Measurements from ENCODE around the gene ADAM19.

The ADAM19 gene

GRCh38 chr5:157506066-157506590 is 69.4 kb downstream of the ADAM19 start:
- TF ChIP-seq MYC (IDR thresholded peaks at IDR 0.05; ENCODE audit: low read depth, low read length), result no peak
- TF ChIP-seq CTCF (IDR thresholded peaks at IDR 0.05; ENCODE audit: low read depth, low read length), result no peak
- no peak for TF ChIP-seq MAX (IDR thresholded peaks at IDR 0.05; ENCODE audit: low read depth, low read length)
- TF ChIP-seq POLR2A (IDR thresholded peaks at IDR 0.05; ENCODE audit: extremely low read depth, insufficient read length), result no peak
- no peak overlapping the region for H3K4me3 ChIP-seq (ENCODE audit: low read depth, low read length)
- DNase-seq (ENCODE audit: low read depth), result no peak

GRCh38 chr5:157505496-157505895 is 70.1 kb downstream of the ADAM19 start:
- TF ChIP-seq MYC (IDR thresholded peaks at IDR 0.05; ENCODE audit: low read depth, low read length) (no peak), POLR2A (IDR thresholded peaks at IDR 0.05; ENCODE audit: extremely low read depth, insufficient read length) (no peak), MAX (IDR thresholded peaks at IDR 0.05; ENCODE audit: low read depth, low read length) (no peak), CTCF (IDR thresholded peaks at IDR 0.05; ENCODE audit: low read depth, low read length) (no peak)
- H3K4me3 ChIP-seq (ENCODE audit: low read depth, low read length), result no peak overlapping the region

GRCh38 chr5:157504053-157504452 is 71.5 kb downstream of the ADAM19 start:
- TF ChIP-seq CTCF (IDR thresholded peaks at IDR 0.05; ENCODE audit: low read depth, low read length) (no peak), POLR2A (IDR thresholded peaks at IDR 0.05; ENCODE audit: extremely low read depth, insufficient read length) (no peak), MYC (IDR thresholded peaks at IDR 0.05; ENCODE audit: low read depth, low read length) (no peak), MAX (IDR thresholded peaks at IDR 0.05; ENCODE audit: low read depth, low read length) (no peak)
- H3K4me3 ChIP-seq (ENCODE audit: low read depth, low read length), result no peak overlapping the region
- no peak for DNase-seq (ENCODE audit: low read depth)

More at GRCh38 chr5:157505496-157505895, 70.1 kb downstream of the ADAM19 start:
- DNase-seq (ENCODE audit: low read depth), result no peak

GRCh38 chr5:157502143-157502647 is 73.4 kb downstream of the ADAM19 start:
- DNase-seq (ENCODE audit: low read depth), result peak; percentile 49
- TF ChIP-seq MAX (IDR thresholded peaks at IDR 0.05; ENCODE audit: low read depth, low read length), result peak; percentile 72; the same call in 1 of the 2 replicates
- peak; percentile 37; the same call in 1 of the 2 replicates for TF ChIP-seq MYC (IDR thresholded peaks at IDR 0.05; ENCODE audit: low read depth, low read length)
- no peak for TF ChIP-seq POLR2A (IDR thresholded peaks at IDR 0.05; ENCODE audit: extremely low read depth, insufficient read length)
- no peak overlapping the region for H3K4me3 ChIP-seq (ENCODE audit: low read depth, low read length)

GRCh38 chr5:157497875-157498611 is 77.5 kb downstream of the ADAM19 start:
- no peak for DNase-seq (ENCODE audit: low read depth)
- no peak overlapping the region for H3K4me3 ChIP-seq (ENCODE audit: low read depth, low read length)
- TF ChIP-seq MYC (IDR thresholded peaks at IDR 0.05; ENCODE audit: low read depth, low read length) (no peak), CTCF (IDR thresholded peaks at IDR 0.05; ENCODE audit: low read depth, low read length) (no peak), POLR2A (IDR thresholded peaks at IDR 0.05; ENCODE audit: extremely low read depth, insufficient read length) (no peak), MAX (IDR thresholded peaks at IDR 0.05; ENCODE audit: low read depth, low read length) (no peak)

GRCh38 chr5:157496864-157497263 is 78.7 kb downstream of the ADAM19 start:
- no peak for DNase-seq (ENCODE audit: low read depth)
- TF ChIP-seq MYC (IDR thresholded peaks at IDR 0.05; ENCODE audit: low read depth, low read length), result no peak
- no peak for TF ChIP-seq MAX (IDR thresholded peaks at IDR 0.05; ENCODE audit: low read depth, low read length)
- TF ChIP-seq POLR2A (IDR thresholded peaks at IDR 0.05; ENCODE audit: extremely low read depth, insufficient read length), result no peak
- TF ChIP-seq CTCF (IDR thresholded peaks at IDR 0.05; ENCODE audit: low read depth, low read length), result no peak
- H3K4me3 ChIP-seq (ENCODE audit: low read depth, low read length), result no peak overlapping the region
